ENCODE measurements around the gene B3GAT1. TPM values are rescaled to one million over a fixed set of nuclear protein-coding genes. Genes with fewer than 3 reads are reported as not detected.

Gene B3GAT1
- total and polyA plus RNA-seq, 2 donors (not counting 1 experiment from before 2014, with no cell fraction given), result 0.06 TPM; not detected in 1

- ChIA-PET CTCF (no interaction called here), POLR2A (no interaction called here)
- TF ChIP-seq, protein P1, sequence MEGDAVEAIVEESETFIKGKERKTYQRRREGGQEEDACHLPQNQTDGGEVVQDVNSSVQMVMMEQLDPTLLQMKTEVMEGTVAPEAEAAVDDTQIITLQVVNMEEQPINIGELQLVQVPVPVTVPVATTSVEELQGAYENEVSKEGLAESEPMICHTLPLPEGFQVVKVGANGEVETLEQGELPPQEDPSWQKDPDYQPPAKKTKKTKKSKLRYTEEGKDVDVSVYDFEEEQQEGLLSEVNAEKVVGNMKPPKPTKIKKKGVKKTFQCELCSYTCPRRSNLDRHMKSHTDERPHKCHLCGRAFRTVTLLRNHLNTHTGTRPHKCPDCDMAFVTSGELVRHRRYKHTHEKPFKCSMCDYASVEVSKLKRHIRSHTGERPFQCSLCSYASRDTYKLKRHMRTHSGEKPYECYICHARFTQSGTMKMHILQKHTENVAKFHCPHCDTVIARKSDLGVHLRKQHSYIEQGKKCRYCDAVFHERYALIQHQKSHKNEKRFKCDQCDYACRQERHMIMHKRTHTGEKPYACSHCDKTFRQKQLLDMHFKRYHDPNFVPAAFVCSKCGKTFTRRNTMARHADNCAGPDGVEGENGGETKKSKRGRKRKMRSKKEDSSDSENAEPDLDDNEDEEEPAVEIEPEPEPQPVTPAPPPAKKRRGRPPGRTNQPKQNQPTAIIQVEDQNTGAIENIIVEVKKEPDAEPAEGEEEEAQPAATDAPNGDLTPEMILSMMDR (IDR thresholded peaks at IDR 0.05), result no peak
- TF ChIP-seq EZH2 (IDR thresholded peaks at IDR 0.05; ENCODE audit: borderline replicate concordance, insufficient read depth, low read depth, low read length, poor library complexity, severe bottlenecking), result no peak
- Histone ChIP-seq H4K20me1 (ENCODE audit: control insufficient read depth, insufficient read depth, low read length, poor library complexity, severe bottlenecking) (no peaks in the 10 kb centered on the region), H3K4me1 (ENCODE audit: control insufficient read depth in 2 of 2, insufficient read depth in 2 of 2, low read length in 2 of 2) (no peaks in the 10 kb centered on the region), H3K4me3 (ENCODE audit: control extremely low read depth in 1 of 5, extremely low read depth in 1 of 5, insufficient read depth in 1 of 5, low read depth in 2 of 5, low read length in 4 of 5) (no peak overlapping the region), H3K27ac (ENCODE audit: low read length in 2 of 2) (no peak overlapping the region), H3K9me3 (ENCODE audit: control extremely low read depth in 1 of 3, control insufficient read depth in 2 of 3, insufficient read depth in 1 of 3, low read length in 2 of 3) (peaks cover 0 to 2% (median 0%) of the 10 kb centered on the region in 3 donors), H3K4me2 (replicated peaks; ENCODE audit: low read depth, low read length, poor library complexity, severe bottlenecking) (no peak overlapping the region), H3K9ac (ENCODE audit: low read length) (no peak overlapping the region), H3K36me3 (replicated peaks in 1 of 2; ENCODE audit: control extremely low read depth in 1 of 2, control insufficient read depth in 1 of 2, extremely low read depth in 1 of 2, insufficient read depth in 2 of 2, low read length in 1 of 2) (no peaks in the 10 kb centered on the region), H3K27me3 (replicated peaks in 1 of 4; ENCODE audit: control extremely low read depth in 1 of 4, control insufficient read depth in 3 of 4, insufficient read depth in 4 of 4, low read length in 3 of 4) (no peaks in the 10 kb centered on the region), H3K79me2 (ENCODE audit: control insufficient read depth, insufficient read depth, low read length) (no peaks in the 10 kb centered on the region), H2AFZ (ENCODE audit: insufficient read depth, low read depth, low read length, poor library complexity, severe bottlenecking) (no peak overlapping the region)
- intact Hi-C loops (cut with micrococcal nuclease), result no loop called here
- no peak overlapping the region for H3K27ac Mint-ChIP-seq
- no peak for ATAC-seq (ENCODE audit: low read depth)
- DNase-seq, result no peak
- H3K4me3 Mint-ChIP-seq, result no peak overlapping the region
- peaks cover 4% of the 10 kb centered on the region for H3K27me3 Mint-ChIP-seq
- WGBS (ENCODE audit: insufficient coverage), result 82% methylated on average over 8 of the region's 13 CpGs
- H3K4me1 Mint-ChIP-seq, result no peaks in the 10 kb centered on the region
- H3K9me3 Mint-ChIP-seq (ENCODE audit: insufficient read depth), result no peaks in the 10 kb centered on the region
These were observed 20.4 kb downstream of the B3GAT1 start for GRCh38 chr11:134391656-134392055.

GRCh38 chr11:134390706-134391569 is 21.1 kb downstream of the B3GAT1 start:
- H3K4me2 ChIP-seq (replicated peaks; ENCODE audit: low read depth, low read length, poor library complexity, severe bottlenecking), result no peak overlapping the region
- no peaks in the 10 kb centered on the region for H3K4me1 Mint-ChIP-seq
- intact Hi-C loops (cut with micrococcal nuclease), result no loop called here
- no peaks in the 10 kb centered on the region for H3K4me1 ChIP-seq (ENCODE audit: control insufficient read depth in 2 of 2, insufficient read depth in 2 of 2, low read length in 2 of 2)
- H3K9ac ChIP-seq (ENCODE audit: low read length), result no peak overlapping the region
- no peaks in the 10 kb centered on the region for H3K36me3 ChIP-seq (replicated peaks in 1 of 2; ENCODE audit: control extremely low read depth in 1 of 2, control insufficient read depth in 1 of 2, extremely low read depth in 1 of 2, insufficient read depth in 2 of 2, low read length in 1 of 2)
- no peak overlapping the region for H3K27ac ChIP-seq (ENCODE audit: low read length in 2 of 2)
- no peak overlapping the region for H3K27ac Mint-ChIP-seq
- 84% methylated on average over 13 of the region's 15 CpGs for WGBS (ENCODE audit: insufficient coverage)
- CTCF ChIA-PET, result interaction anchor here (1.3 kb wide), 1 partner anchor 183 kb away, joined by 3 read pairs; no protein-coding TSS in a partner anchor
- no peak overlapping the region for H2AFZ ChIP-seq (ENCODE audit: insufficient read depth, low read depth, low read length, poor library complexity, severe bottlenecking)
- H3K27me3 Mint-ChIP-seq, result peaks cover 4% of the 10 kb centered on the region
- no peaks in the 10 kb centered on the region for H4K20me1 ChIP-seq (ENCODE audit: control insufficient read depth, insufficient read depth, low read length, poor library complexity, severe bottlenecking)
- POLR2A ChIA-PET, result no interaction called here
- DNase-seq, result no peak
- H3K4me3 ChIP-seq (ENCODE audit: control extremely low read depth in 1 of 5, extremely low read depth in 1 of 5, insufficient read depth in 1 of 5, low read depth in 2 of 5, low read length in 4 of 5), result no peak overlapping the region
- TF ChIP-seq EZH2 (IDR thresholded peaks at IDR 0.05; ENCODE audit: borderline replicate concordance, insufficient read depth, low read depth, low read length, poor library complexity, severe bottlenecking), result no peak
- TF ChIP-seq, protein P1 (IDR thresholded peaks at IDR 0.05), result no peak
- no peak overlapping the region for H3K4me3 Mint-ChIP-seq
- no peaks in the 10 kb centered on the region for H3K9me3 Mint-ChIP-seq (ENCODE audit: insufficient read depth)
- H3K79me2 ChIP-seq (ENCODE audit: control insufficient read depth, insufficient read depth, low read length), result no peaks in the 10 kb centered on the region
- peaks cover 0 to 3% (median 0%) of the 10 kb centered on the region in 3 donors for H3K9me3 ChIP-seq (ENCODE audit: control extremely low read depth in 1 of 3, control insufficient read depth in 2 of 3, insufficient read depth in 1 of 3, low read length in 2 of 3)
- no peak for ATAC-seq (ENCODE audit: low read depth)
- H3K27me3 ChIP-seq (replicated peaks in 1 of 4; ENCODE audit: control extremely low read depth in 1 of 4, control insufficient read depth in 3 of 4, insufficient read depth in 4 of 4, low read length in 3 of 4), result no peaks in the 10 kb centered on the region

Measured in B cell (primary cell).